Activated CD4-positive, alpha-beta T cell treated with anti-CD3 and anti-CD28 coated beads, Interleukin-2, amount 50 U/mL, for 4 hours (primary cell): Measurements from ENCODE around the gene GSTA2.
"Not testable (repeated sequence)": the region's sequence is repeated elsewhere in the genome, so short reads cannot be mapped to it uniquely, and the experiment has no call there.

Source experiments
- DNase-seq, 2 experiments: peaks; one replicate each; pipeline ENCODE4 v3.0.0-alpha.2; 2020

GSTA2 gene

GRCh38 chr6:52763322-52763916, at the start of gene GSTA2:
TSS of gene GSTA2 (minus strand) at chr6:52763475. CDS start at chr6:52757947, 5,528 bp downstream.
- DNase-seq = not testable (repeated sequence)

- not testable (repeated sequence) for DNase-seq
Measured at GRCh38 chr6:52809777-52810176, 46.5 kb upstream of the GSTA2 start.

- no peak for DNase-seq
Measured at GRCh38 chr6:52808660-52809059, 45.4 kb upstream of the GSTA2 start.

GRCh38 chr6:52803668-52804255, 40.5 kb upstream of the GSTA2 start, which contains the start of gene GSTA1:
TSS of gene GSTA1 (minus strand) at chr6:52803816. CDS start at chr6:52799267, 4,549 bp downstream.
- not testable (repeated sequence) for DNase-seq

GRCh38 chr6:52802806-52803205, 39.5 kb upstream of the GSTA2 start:
- no peak for DNase-seq

- no peak for DNase-seq
Measured at GRCh38 chr6:52801188-52801841, 38.0 kb upstream of the GSTA2 start.

- not testable (repeated sequence) for DNase-seq
Measured at GRCh38 chr6:52799272-52799671, 36.0 kb upstream of the GSTA2 start.

GRCh38 chr6:52794366-52794765, 31.1 kb upstream of the GSTA2 start:
- DNase-seq = not testable (repeated sequence)

GRCh38 chr6:52790861-52791260, 27.6 kb upstream of the GSTA2 start:
- no peak for DNase-seq

- not testable (repeated sequence) for DNase-seq
Measured at GRCh38 chr6:52789658-52790057, 26.4 kb upstream of the GSTA2 start.

GRCh38 chr6:52788478-52788877, 25.2 kb upstream of the GSTA2 start:
- DNase-seq = no peak

GRCh38 chr6:52787917-52788316, 24.6 kb upstream of the GSTA2 start:
- DNase-seq = no peak

GRCh38 chr6:52786249-52786956, 23.1 kb upstream of the GSTA2 start:
- DNase-seq = no peak

GRCh38 chr6:52782696-52783274, 19.5 kb upstream of the GSTA2 start:
- DNase-seq = not testable (repeated sequence)

- DNase-seq = not testable (repeated sequence)
Measured at GRCh38 chr6:52782209-52782608, 18.9 kb upstream of the GSTA2 start.

GRCh38 chr6:52779237-52779636, 16.0 kb upstream of the GSTA2 start:
- no peak for DNase-seq

GRCh38 chr6:52776711-52777351, 13.6 kb upstream of the GSTA2 start:
- DNase-seq = not testable (repeated sequence)

GRCh38 chr6:52769399-52769798, 6.1 kb upstream of the GSTA2 start:
- not testable (repeated sequence) for DNase-seq

- not testable (repeated sequence) for DNase-seq
Measured at GRCh38 chr6:52767658-52768057, 4.4 kb upstream of the GSTA2 start.

GRCh38 chr6:52761673-52762491, 1.4 kb downstream of the GSTA2 start:
- not testable (repeated sequence) for DNase-seq

- DNase-seq = no peak
Measured at GRCh38 chr6:52760105-52760765, 3.0 kb downstream of the GSTA2 start.
